ENCODE measurements around the gene CFDP1.
"Not testable (repeated sequence)": the region's sequence is repeated elsewhere in the genome, so short reads cannot be mapped to it uniquely, and the experiment has no call there.

CFDP1 gene

GRCh38 chr16:75458439-75458838, 25.1 kb upstream of the CFDP1 start:
- no peak for DNase-seq

- DNase-seq = no peak
These were observed 24.7 kb upstream of the CFDP1 start for GRCh38 chr16:75458029-75458428.

DNA sequence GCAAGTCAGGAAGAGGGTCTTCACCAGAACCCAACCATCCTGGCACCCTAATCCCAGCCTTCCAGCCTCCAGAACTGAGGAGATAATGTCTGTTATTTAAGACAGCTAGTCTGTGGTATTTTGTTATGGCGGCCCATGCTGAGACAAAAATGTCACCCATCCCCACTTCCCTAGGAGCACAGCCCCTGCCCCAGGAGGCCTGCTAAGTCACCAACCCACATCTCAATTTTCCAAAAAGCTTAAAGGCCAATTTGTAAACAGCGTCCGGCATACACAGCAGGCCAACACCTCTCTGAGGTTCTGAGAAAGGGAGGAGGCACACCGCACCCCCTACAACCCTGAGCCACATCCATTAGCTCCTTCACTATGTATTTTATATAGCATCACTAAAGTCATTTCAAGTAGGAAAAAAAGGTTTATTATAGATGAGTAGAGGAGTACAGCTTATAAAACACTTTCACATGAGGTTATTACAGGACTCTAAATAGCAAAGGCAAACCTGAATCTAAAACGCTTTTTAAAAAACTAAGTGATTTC, 24.2 kb upstream of the CFDP1 start:
- no peak for DNase-seq

DNA sequence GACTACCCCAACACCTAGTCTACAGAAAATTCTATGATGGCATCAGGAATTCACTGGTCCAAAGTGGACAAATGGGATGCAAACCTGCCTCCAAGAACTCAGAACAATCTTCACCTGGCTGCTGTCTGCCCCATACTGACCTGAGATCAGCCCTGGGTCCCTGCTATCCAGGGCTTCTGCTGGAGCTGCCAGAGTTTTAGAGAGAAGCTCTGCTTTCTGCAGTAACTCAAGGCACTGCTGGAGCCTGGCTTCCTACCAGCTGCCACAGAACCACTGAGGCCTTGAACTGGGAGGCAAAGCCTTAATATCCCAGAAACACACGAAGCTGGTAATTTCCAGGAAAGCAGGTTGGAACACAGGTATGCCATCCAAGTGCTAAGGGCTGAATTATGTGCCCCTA, 23.7 kb upstream of the CFDP1 start:
- no peak for DNase-seq

DNA sequence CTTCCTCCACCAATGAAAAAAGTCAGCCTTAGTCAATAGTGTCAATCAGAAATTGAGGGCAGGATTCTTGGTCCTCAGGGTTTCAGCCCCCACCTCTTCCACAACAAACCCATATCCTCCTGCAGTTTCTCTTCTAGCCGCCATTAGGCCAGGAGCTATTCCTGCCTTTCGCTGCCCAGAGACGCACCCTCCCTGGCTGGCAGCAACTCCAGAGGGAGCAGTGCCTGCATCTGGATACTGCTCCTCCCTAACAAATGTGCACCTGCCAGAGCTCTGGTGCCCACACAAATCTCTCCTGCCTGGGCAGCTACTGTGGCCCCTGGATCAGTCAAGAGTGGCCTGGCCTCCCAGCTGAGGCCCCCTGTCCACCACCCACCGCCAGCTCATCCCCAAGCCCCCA, 23.2 kb upstream of the CFDP1 start:
- DNase-seq = not testable (repeated sequence)

- DNase-seq = no peak
These were observed 22.4 kb upstream of the CFDP1 start for GRCh38 chr16:75455677-75456076.

- no peak for DNase-seq
These were observed 19.3 kb upstream of the CFDP1 start for GRCh38 chr16:75452464-75453190.

DNA sequence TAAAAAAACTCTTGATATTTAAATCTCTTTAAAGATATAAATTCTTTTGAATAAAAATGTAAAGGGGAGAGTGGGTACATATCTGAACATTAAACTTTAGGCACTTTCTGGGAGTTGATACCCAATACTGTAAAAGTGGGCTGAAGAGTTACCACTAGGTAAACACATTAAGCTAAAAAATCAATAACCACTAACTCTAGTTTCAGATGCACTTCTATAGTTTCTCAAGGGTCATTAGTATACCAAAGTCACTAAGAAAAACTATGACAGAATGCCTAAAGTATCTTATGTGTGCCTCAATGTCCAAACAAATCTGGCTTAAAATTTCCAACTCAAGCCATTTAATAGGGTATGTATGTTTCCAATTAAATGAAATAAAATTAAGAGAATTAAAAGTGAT, 13.1 kb upstream of the CFDP1 start:
- DNase-seq = no peak

DNA sequence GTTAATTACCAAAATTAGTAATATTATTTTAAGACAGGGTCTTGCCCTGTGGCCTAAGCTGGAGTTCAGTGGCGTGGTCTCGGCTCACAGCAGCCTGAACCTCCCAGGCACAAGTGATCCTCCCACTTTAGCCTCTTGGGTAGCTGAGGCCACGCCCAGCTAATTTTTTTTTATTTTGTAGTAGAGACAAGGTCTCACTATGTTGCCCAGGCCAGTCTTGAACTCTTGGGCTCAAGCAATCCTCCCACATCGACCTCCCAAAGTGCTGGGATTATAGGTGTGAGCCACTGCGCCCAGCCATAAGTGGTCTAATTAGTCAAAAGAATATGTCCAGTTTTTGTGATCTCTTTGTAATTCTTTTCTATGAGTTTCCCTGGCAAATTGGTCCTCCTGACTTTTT, 12.0 kb upstream of the CFDP1 start:
- DNase-seq = no peak

GRCh38 chr16:75443298-75443697, 10.0 kb upstream of the CFDP1 start:
- no peak for DNase-seq

- DNase-seq = no peak
These were observed 570 bp upstream of the CFDP1 start for GRCh38 chr16:75433732-75434413.

GRCh38 chr16:75429621-75430403, 3.5 kb downstream of the CFDP1 start:
- DNase-seq = no peak

DNA sequence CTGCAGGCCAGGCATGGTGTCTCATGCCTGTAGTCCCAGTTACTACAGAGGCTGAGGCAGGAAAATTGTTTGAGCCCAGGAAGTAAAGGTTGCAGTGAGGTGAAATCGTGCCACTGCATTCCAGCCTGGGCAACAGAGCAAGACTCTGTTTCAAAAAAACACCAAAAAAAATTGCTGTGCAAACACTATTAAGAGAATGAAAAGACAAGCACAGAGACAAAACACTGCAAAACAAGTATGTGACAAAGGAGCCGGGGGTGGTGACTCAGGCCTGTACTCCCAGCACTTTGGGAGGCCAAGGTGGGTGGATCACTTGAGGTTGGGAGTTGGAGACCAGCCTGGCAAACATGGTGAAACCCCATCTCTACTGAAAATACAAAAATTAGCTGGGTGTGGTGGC, 6.8 kb downstream of the CFDP1 start:
- DNase-seq = not testable (repeated sequence)

DNA sequence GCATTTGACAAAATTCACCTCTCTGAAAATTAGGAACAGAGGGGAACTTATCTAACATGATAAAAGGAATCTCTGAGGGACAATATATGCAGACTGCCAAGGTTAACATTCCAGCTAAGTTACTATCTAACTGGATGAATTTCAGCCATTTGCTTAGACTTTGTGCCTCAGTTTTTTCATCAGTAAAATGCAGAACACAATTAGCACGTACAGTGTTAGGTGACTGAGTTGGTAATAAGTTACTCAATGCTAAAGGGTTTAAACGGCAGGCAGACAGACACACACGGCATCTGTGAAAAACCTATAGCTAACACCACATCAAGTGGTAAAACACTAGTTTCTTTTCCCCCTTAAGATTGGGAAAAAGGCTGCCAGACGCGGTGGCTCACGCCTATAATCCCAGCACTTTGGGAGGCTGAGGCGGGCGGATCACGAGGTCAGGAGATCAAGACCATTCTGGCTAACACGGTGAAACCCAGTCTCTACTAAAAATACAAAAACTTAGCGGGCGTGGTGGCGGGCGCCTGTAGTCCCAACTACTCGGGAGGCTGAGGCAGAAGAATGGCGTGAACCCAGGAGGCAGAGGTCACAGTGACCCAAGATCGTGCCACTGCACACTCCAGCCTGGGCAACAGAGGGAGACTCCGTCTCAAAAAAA, 9.1 kb downstream of the CFDP1 start:
- DNase-seq = not testable (repeated sequence)

GRCh38 chr16:75423723-75424104, 9.6 kb downstream of the CFDP1 start:
- no peak for DNase-seq

DNA sequence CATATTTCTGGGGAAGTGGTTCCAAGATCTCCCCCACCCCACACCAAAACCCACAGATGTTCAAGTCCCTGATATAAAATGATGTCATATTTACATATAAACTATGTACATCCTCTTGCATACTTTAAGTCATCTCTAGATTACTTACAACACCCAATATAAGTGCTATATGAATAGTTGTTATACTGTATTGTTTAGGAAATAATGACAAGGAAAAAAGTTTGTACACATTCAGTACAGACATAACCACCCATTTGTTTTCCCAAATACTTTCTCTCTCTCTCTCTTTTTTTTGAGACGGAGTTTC, 11.5 kb downstream of the CFDP1 start:
- DNase-seq = no peak

GRCh38 chr16:75420987-75421819, 12.1 kb downstream of the CFDP1 start:
- DNase-seq = no peak

GRCh38 chr16:75416904-75417565, 16.3 kb downstream of the CFDP1 start:
- DNase-seq = no peak

- no peak for DNase-seq
These were observed 18.0 kb downstream of the CFDP1 start for GRCh38 chr16:75415169-75415905.

DNA sequence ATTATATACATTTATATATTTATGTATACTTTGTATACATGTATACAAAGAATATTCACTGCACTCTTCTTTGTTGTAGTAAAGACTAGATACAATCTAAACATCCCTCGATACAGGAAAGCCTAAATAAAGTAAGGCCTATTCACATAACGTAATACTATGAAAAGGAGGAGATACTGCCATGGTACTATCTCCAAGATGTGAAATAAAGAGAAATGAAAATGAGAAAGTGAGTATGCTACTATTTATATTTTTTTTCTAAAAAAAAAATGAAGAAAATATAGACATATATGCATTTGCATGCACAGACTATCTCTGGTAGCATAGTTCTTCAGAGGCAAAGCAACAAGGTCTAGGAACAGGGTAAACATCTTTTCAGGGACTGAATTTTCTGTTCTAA, 19.4 kb downstream of the CFDP1 start:
- no peak for DNase-seq

- no peak for DNase-seq
These were observed 26.4 kb downstream of the CFDP1 start for GRCh38 chr16:75406943-75407342.

Data from activated CD4-positive, alpha-beta T cell treated with anti-CD3 and anti-CD28 coated beads, Interleukin-2, amount 50 U/mL, for 4 hours (primary cell).